Large intestine (tissue), 3 donors: ENCODE measurements around the gene EVC2. TPM values are rescaled to one million over a fixed set of nuclear protein-coding genes. Genes with fewer than 3 reads are reported as not detected.

Experiments used
- DNase-seq, 2 donors: peaks; one replicate each; pipeline versions ENCODE4 v3.0.0 to v3.0.0-alpha.2; 2013
- H3K27ac ChIP-seq: one replicate; pipeline ENCODE4 v1.5.1; 2013; ENCODE audit warnings: low read length
- H3K27me3 ChIP-seq: 2 replicates; pipeline ENCODE4 v1.6.1; 2013; ENCODE audit warnings: low read length; ENCODE audit not compliant: control insufficient read depth, insufficient read depth
- H3K36me3 ChIP-seq: 2 replicates; pipeline ENCODE4 v1.6.1; 2013; ENCODE audit warnings: low read length; ENCODE audit not compliant: control insufficient read depth, insufficient read depth
- H3K4me1 ChIP-seq: one replicate; pipeline ENCODE4 v1.6.1; 2013; ENCODE audit warnings: low read length; ENCODE audit not compliant: control insufficient read depth, insufficient read depth
- H3K4me3 ChIP-seq: one replicate; pipeline ENCODE4 v1.5.1; 2013; ENCODE audit warnings: low read length
- H3K9me3 ChIP-seq: one replicate; pipeline ENCODE4 v1.6.1; 2013; ENCODE audit warnings: mild to moderate bottlenecking, low read depth, low read length, moderate library complexity; ENCODE audit not compliant: control insufficient read depth
- WGBS: methylation state at CpG from one replicate; pipeline ENCODE4 v1.1.5; 2013; ENCODE audit warnings: low lambda C conversion rate; ENCODE audit not compliant: insufficient coverage; 5-methylcytosine and 5-hydroxymethylcytosine counted together
- polyA plus RNA-seq: library from polyadenylated mRNA; unstranded; fragments of 120-200 nt; gene quantifications from one replicate; pipeline ENCODE4 v1.2.1, GENCODE V29; 2013

The EVC2 gene
- polyA plus RNA-seq, 1 donor = 1.3 TPM

DNA sequence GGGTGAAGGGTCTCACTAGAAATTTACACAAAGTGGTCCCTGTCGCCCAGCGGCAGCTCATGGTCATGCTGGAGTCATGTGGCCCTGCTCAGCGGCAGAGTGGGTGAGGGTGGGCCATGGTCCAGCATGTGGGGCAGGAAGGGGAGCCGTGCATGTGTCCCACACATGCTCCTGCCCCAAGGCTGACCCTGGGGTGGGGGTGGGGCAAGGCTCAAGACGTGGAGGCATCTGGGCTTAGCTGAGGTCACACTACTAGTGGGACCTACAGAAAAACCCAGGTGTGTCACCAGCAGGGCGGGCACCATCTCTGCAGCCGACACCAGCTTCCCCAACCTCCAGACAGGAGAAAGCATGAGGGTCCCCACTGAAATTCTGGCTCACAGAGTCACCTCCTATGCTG lies 45.0 kb upstream of the EVC2 start:
- H3K36me3 ChIP-seq = peaks cover 8% of the 10 kb centered on the region

DNA sequence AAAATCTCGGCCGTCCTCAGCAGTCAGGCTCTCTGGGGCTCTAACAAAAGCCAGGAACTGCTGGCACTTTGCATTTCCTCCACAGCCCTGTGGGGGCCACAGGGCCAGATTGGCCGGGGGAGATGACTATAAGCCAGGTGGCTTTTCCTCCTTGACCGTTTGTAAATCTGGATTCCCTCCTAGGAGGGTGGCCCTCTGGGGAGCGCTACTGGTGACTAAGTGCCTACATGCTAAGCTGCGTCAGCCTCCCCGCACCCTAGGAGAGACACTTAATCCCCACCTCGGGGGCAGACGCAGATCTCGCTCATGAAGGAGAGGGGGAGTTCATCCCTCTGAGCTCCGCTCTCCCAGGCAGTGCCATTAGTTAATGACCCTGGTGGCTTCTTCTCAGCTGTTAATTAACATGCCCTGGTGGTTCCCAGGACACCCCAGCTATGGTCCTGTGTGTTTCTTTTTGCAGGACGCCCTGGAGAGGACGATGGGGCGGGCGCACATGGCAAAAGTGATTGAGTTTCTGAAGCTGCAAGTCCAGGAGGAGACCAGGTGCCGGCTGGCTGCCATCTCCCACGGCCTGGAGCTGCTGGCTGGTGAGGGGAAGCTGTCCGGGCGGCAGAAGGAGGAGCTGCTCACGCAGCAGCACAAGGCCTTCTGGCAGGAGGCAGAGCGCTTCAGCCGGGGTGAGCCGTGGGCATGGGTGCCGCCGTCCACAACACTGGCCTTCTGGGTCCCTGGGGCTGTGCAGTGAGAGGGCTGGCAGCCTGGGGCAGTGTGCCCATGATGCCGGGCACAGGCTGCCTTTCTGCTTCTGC lies 44.2 kb upstream of the EVC2 start:
- no peak overlapping the region for H3K4me3 ChIP-seq
- H3K9me3 ChIP-seq = no peaks in the 10 kb centered on the region
- no peak overlapping the region for H3K27ac ChIP-seq
- H3K36me3 ChIP-seq = peaks cover 8% of the 10 kb centered on the region
- H3K27me3 ChIP-seq = no peaks in the 10 kb centered on the region
- WGBS = no CpG with 5 or more reads among the region's 26 CpGs
- no peaks in the 10 kb centered on the region for H3K4me1 ChIP-seq
- DNase-seq = no peak

More for the DNA sequence above, 45.0 kb upstream of the EVC2 start:
- Histone ChIP-seq H3K9me3 (no peaks in the 10 kb centered on the region), H3K27ac (no peak overlapping the region), H3K4me3 (no peak overlapping the region), H3K27me3 (no peaks in the 10 kb centered on the region), H3K4me1 (no peaks in the 10 kb centered on the region)
- DNase-seq = no peak
- WGBS = no CpG with 5 or more reads among the region's 7 CpGs

DNA sequence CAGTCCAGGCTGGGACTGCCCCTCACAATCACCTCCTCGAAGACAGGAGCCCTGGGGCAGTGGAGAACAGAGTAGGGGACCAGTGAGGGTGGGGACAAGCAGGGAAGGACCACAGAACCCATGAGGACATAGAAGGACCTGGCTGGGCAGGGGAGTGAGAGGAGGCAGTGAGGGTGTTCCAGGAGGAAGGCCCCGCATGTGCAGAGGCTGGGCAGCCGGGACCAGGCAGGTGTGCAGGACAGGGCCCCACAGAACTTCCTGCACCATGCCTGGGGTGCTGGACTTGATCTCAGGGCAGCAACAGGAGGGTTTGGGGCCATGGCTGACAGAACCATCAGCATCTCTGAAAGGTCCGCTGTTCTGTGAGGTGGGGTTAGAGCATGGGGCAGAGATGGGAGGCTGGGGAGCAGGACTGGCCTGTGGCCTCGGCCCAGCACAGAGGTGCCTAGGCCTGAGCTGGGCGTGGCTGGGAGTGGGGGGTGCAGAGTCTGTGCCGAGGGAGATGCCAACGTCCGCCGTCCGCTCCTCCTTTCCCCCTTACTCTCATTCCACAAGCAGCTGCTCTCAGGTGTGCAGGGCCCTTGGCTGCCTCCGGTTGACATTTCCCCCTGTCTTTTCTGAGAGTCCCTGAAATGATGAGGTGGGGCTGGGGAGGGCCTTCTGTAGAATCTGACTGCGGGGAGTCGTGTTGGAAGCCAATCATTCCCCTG lies 43.5 kb upstream of the EVC2 start:
- DNase-seq = no peak
- Histone ChIP-seq H3K27ac (no peak overlapping the region), H3K4me3 (no peak overlapping the region), H3K36me3 (peaks cover 5% of the 10 kb centered on the region), H3K27me3 (no peaks in the 10 kb centered on the region), H3K4me1 (no peaks in the 10 kb centered on the region), H3K9me3 (no peaks in the 10 kb centered on the region)
- WGBS = no CpG with 5 or more reads among the region's 14 CpGs

DNA sequence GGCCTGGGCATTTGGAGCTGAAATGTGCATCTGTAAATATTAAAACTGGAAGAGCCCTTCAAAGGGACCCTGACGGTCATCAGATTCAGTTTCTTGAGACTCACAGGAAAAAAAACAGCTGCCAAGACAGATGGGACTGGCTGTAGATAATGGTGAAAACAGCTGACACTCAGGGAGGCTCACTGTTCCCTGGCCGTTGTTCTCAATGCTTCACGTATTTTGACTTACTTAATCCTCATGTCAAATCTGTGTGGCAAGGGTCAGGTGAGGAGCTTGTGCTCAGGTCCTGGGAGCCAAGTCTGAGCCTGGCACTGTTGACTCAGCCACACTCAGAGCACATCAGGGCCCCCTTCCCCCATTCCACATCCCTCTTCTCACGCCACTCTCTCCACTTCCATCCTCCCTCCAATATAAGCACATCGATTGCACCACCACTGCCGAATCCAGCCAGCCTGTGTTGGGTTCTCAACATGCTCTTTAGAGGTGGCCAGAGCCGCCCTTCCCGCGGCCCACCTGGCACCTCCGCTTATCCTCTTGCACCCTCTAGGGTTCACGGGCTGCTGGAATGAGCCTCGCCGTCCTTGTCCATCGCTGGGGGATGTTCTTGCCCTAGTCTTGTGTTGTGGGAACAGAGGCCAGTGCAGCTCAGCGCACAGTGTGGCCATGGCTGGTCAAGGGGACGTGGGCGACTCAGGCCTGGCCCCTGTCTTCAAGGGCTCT lies 42.7 kb upstream of the EVC2 start:
- H3K4me3 ChIP-seq = no peak overlapping the region
- no peaks in the 10 kb centered on the region for H3K9me3 ChIP-seq
- no peaks in the 10 kb centered on the region for H3K27me3 ChIP-seq
- WGBS = no CpG with 5 or more reads among the region's 17 CpGs
- no peak for DNase-seq
- H3K36me3 ChIP-seq = peaks cover 3% of the 10 kb centered on the region
- no peak overlapping the region for H3K27ac ChIP-seq
- no peaks in the 10 kb centered on the region for H3K4me1 ChIP-seq

DNA sequence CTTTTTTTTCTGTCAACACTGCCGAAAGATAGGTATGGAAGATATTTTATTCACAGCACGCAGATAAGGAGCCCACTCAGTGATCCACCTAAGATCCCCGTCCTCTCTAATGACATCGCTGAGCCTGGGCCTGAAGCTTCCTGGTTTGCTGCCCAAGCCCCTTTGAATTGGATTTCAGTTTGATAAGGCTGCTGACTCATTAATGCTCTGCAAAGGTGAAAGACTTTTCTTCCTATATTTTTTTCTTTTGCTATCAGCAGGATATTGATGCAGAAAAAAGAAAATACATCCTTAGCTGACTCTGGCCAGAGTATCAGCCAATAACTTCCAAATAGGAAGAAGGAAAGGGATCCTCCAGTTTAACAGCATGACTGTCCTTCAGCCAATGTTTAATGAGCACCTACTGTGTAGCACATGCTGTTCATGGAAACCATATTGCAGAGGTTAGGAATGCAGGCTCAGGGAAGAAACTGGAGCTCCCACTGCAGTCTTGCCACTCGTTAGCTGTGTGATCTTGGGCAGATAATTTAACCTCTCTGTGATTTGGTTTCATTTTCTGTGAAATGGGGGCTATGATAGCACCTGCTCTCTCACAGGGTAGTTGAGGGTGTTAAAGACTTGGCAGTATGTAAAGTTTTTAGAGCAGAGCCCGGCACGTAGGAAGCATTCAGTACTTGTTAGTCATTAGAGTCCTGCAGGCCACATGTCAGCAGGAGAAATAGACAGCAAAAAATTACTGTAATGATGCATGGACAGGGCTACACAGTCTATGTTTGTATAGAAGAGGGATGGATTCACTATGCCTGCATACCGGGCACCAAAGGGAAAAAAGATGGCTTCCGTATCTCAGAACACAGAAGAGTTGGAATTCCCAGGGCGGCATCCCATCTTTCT lies 41.9 kb upstream of the EVC2 start:
- H3K27ac ChIP-seq = no peak overlapping the region
- WGBS = no CpG with 5 or more reads among the region's 10 CpGs
- DNase-seq = no peak
- peaks cover 3% of the 10 kb centered on the region for H3K36me3 ChIP-seq
- H3K9me3 ChIP-seq = no peaks in the 10 kb centered on the region
- H3K27me3 ChIP-seq = no peaks in the 10 kb centered on the region
- H3K4me3 ChIP-seq = no peak overlapping the region
- no peaks in the 10 kb centered on the region for H3K4me1 ChIP-seq

DNA sequence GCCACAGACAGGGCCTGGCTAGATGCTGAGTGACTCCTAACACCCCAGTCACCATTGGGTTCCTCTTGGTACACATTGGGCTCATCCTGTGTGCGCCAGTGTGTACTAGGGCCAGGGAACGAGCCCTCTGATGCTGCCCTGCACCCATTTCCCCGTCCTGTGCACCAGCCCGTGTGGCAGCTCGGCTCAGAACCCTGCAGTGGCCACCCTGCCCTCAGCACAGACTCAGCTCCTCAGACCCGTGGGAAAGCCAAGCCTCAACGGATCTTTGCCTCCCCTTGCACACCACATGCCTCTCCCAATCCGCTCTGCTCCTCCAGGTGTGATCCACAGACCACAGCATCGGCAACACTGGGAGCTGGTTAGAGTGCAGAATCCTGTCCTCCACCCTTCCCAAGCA lies 41.2 kb upstream of the EVC2 start:
- Histone ChIP-seq H3K9me3 (no peaks in the 10 kb centered on the region), H3K27ac (no peak overlapping the region), H3K4me3 (no peak overlapping the region), H3K27me3 (no peaks in the 10 kb centered on the region), H3K36me3 (peaks cover 3% of the 10 kb centered on the region), H3K4me1 (no peaks in the 10 kb centered on the region)
- WGBS = no CpG with 5 or more reads among the region's 9 CpGs
- DNase-seq = no peak

DNA sequence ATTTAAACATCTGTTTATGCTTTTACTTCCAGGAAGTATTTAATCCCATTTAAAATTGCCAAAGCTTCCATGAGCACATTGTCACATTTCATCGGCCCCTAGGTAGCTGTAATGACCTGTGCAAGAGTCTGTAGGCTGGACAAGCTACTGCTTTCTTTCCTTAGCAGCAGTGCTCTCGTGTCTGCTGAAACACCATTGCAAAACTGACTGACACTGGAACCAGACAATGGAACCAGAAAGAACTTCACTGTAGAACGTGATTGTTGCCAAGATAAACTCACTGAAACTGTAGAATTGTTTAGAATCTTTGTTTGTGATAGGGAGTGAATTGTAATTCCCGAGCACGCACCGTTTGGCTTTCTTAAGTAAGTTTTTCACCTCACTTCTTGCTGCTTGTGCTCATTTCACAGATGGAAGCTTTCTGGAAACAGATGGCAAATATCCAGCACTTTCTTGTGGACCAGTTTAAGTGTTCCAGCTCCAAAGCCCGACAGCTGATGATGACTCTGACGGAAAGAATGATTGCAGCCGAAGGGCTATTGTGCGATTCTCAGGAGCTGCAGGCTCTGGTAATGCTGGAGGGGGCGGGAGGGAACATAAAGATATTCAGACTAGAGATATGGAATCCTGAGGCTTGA lies 39.5 kb upstream of the EVC2 start:
- Histone ChIP-seq H3K4me3 (no peak overlapping the region), H3K27ac (no peak overlapping the region), H3K4me1 (no peaks in the 10 kb centered on the region), H3K27me3 (no peaks in the 10 kb centered on the region), H3K36me3 (no peaks in the 10 kb centered on the region), H3K9me3 (no peaks in the 10 kb centered on the region)
- 84% methylated on average over 4 of the region's 11 CpGs for WGBS
- no peak for DNase-seq

DNA sequence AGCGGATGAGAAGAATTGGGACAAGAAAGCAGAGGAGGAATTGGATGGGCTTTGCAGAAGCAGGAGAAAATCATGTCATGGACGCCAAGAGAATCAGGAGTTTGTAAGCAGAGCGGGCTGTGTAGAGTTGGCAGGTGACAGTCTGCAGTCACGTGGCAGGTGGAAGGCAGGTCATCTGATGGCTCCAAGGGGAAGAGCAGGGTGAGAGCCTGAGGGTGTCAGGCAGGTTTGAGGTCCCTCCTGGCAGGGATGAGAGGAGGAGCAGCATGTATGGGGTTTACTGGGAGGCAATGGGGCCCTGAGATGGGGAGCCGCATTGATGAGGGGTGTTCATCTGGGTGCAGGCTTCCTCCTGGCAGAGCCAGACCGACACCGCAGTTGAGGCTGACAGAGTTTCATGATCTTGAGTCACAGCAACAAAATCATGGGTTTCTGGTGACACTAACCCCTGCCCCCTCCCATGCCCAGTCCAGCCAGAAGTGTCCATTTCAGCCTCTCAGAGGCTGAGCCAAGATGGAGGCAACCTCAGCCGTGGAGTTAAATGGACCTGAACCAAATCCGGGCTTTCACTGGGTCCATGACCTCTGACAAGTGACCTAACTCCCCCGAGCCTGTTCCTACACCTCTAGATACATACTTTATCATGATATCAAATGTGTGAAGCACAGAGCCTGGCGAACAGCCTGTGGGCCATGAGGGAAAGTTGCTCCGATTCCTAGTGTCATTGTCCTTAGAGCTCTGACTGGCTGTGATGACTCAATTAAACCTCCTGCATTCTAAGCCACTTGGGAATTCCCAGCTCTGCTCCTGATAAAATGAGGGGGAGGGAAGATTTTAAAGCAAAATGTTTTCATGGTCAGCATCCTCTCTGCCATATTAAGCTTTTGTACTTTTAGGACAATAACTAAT lies 38.7 kb upstream of the EVC2 start:
- no peak for DNase-seq
- Histone ChIP-seq H3K36me3 (no peaks in the 10 kb centered on the region), H3K9me3 (no peaks in the 10 kb centered on the region), H3K27me3 (no peaks in the 10 kb centered on the region), H3K4me1 (no peaks in the 10 kb centered on the region), H3K4me3 (no peak overlapping the region), H3K27ac (no peak overlapping the region)
- 100% methylated on average over 1 of the region's 12 CpGs for WGBS

DNA sequence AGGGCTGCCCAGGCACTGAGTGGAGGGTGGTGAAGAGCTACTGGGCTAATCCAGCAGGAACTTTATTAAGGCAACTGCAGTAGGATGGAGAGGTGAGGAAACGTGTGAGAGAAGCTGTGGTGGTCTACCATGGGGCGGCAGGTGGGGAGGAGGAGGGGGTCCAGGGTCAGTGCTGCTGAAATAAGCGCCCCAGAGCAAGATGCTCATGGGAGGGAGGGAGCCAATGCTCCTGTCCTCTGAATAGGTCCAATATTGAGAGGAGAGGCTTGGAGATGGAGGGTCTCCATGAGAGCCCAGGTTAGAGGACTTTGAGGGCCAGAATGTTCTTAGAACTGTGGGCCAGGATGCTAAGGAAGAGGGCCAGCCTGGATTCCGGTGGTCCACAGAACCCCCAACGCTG lies 37.9 kb upstream of the EVC2 start:
- Histone ChIP-seq H3K4me3 (no peak overlapping the region), H3K36me3 (no peaks in the 10 kb centered on the region), H3K27me3 (no peaks in the 10 kb centered on the region), H3K9me3 (no peaks in the 10 kb centered on the region), H3K27ac (no peak overlapping the region), H3K4me1 (no peaks in the 10 kb centered on the region)
- no peak for DNase-seq
- WGBS = no CpG with 5 or more reads among the region's 5 CpGs
